Gastroesophageal sphincter (tissue), 4 donors: ENCODE measurements around the gene CHKB. TPM values are rescaled to one million over a fixed set of nuclear protein-coding genes. Genes with fewer than 3 reads are reported as not detected.

ENCODE experiments used
- ATAC-seq: fragments of 150-250 bp; one replicate; pipeline ENCODE4 v1.9.1; 2016; ENCODE audit warnings: mild to moderate bottlenecking, moderate library complexity
- H3K27ac ChIP-seq, 4 donors: fragments of 200-600 bp; sonication (generic) in 3 of 4; 1 replicate in 3 of 4; 2 replicates in 1 of 4; pipeline ENCODE4 v1.5.1; 2016 to 2019
- H3K27me3 ChIP-seq: fragments of 200-600 bp; sonication (generic); one replicate; pipeline ENCODE4 v1.5.1; 2019
- H3K36me3 ChIP-seq, 2 donors: fragments of 200-600 bp; sonication (generic); one replicate each; pipeline ENCODE4 v1.5.1; 2019; ENCODE audit warnings: control low read depth in 1 of 2
- H3K4me1 ChIP-seq, 3 donors: fragments of 200-600 bp; sonication (generic); 1 replicate in 2 of 3; 2 replicates in 1 of 3; pipeline ENCODE4 v1.5.1; 2016 to 2019; ENCODE audit warnings: control low read depth in 2 of 3
- H3K4me3 ChIP-seq, 2 donors: fragments of 200-600 bp; sonication (generic); one replicate each; pipeline ENCODE4 v1.5.1; 2019; ENCODE audit warnings: mild to moderate bottlenecking in 1 of 2, moderate library complexity in 1 of 2
- H3K9me3 ChIP-seq, 3 donors: fragments of 200-600 bp; sonication (generic); one replicate each; pipeline ENCODE4 v1.5.1; 2017 to 2019; ENCODE audit warnings: control low read depth in 2 of 3
- EP300 ChIP-seq: sonication (generic); formaldehyde crosslinking; IDR thresholded peaks from one replicate; pipeline ENCODE4 v1.6.1; 2017; ENCODE audit warnings: antibody characterized with exemption, mild to moderate bottlenecking
- POLR2A ChIP-seq, 2 donors: fragments of 450-650 bp; IDR thresholded peaks; one replicate each; pipeline ENCODE4 v1.6.1; 2017; ENCODE audit warnings: antibody characterized with exemption in 2 of 2, mild to moderate bottlenecking in 2 of 2, moderate library complexity in 1 of 2
- POLR2AphosphoS5 ChIP-seq: sonication (generic); formaldehyde crosslinking; IDR thresholded peaks from one replicate; pipeline ENCODE4 v1.6.1; 2017; ENCODE audit warnings: antibody characterized with exemption
- WGBS, 2 donors: methylation state at CpG; one replicate each; pipeline ENCODE4 v1.1.5; 2018; ENCODE audit warnings: low coverage in 1 of 2; 5-methylcytosine and 5-hydroxymethylcytosine counted together
- total RNA-seq, 4 donors: library from RNA; depleted of rRNA; stranded (reverse); fragments of >200 nt; gene quantifications; one replicate each; pipeline ENCODE4 v1.1.0, GENCODE V29; 2016
- TF ChIP-seq, protein P1 (sequence below), 4 experiments: fragments of 200-600 bp in 2 of 4; fragments of 450-650 bp in 2 of 4; sonication (generic) in 1 of 4; IDR thresholded peaks; one replicate each; pipeline ENCODE4 v1.5.1; 2017 to 2019; ENCODE audit warnings: antibody characterized with exemption in 4 of 4, mild to moderate bottlenecking in 2 of 4, moderate library complexity in 2 of 4

CHKB gene
- total RNA-seq, 4 donors from 2014 or later, result 16.6 to 39.8 (median 33.1) TPM

DNA sequence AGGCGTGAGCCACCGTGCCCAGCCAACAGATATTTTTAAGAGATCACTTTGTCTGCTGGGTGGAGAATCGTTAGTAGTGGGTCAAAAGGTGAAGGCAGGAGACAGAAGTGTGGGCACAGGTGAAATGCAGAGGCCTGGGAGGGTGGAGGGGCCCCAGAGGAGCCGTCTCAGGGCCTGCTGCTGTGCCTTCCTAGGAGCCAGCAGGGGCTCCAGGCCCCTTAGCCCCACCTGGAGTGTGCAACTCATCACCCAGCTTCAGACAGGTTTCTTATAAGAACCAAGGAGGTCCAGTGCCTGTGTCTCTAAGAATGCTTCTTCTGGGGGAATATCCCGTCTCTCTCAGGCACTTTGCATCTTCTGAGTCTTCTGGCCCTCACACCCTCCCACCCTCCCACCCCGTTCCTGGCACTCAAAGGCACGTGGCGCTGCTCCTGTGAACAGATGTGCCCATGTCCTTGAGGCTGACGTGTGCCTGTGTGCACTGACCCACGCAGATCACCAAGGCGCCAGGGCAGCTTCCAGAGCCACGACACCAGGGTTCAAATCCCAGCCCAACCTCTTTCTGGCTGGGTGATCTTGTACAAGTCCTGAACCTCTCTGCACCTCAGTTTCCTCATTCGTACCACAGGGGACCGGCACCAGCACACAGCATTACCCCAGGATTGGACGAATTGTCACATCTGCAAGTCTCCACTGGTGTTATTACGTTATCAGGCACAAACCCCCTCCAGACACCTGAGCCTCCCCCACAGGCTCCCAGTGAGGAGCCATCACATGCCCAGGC, 41.9 kb upstream of the CHKB start:
- Histone ChIP-seq H3K27me3 (peaks cover 27% of the 10 kb centered on the region), H3K9me3 (no peaks in the 10 kb centered on the region), H3K36me3 (peaks cover 0 to 25% of the 10 kb centered on the region in 2 donors), H3K4me1 (peaks cover 0 to 53% (median 18%) of the 10 kb centered on the region in 3 donors), H3K27ac (no peak overlapping the region), H3K4me3 (no peak overlapping the region)
- TF ChIP-seq EP300, result no peak
- no peak for TF ChIP-seq POLR2AphosphoS5
- TF ChIP-seq, protein P1, sequence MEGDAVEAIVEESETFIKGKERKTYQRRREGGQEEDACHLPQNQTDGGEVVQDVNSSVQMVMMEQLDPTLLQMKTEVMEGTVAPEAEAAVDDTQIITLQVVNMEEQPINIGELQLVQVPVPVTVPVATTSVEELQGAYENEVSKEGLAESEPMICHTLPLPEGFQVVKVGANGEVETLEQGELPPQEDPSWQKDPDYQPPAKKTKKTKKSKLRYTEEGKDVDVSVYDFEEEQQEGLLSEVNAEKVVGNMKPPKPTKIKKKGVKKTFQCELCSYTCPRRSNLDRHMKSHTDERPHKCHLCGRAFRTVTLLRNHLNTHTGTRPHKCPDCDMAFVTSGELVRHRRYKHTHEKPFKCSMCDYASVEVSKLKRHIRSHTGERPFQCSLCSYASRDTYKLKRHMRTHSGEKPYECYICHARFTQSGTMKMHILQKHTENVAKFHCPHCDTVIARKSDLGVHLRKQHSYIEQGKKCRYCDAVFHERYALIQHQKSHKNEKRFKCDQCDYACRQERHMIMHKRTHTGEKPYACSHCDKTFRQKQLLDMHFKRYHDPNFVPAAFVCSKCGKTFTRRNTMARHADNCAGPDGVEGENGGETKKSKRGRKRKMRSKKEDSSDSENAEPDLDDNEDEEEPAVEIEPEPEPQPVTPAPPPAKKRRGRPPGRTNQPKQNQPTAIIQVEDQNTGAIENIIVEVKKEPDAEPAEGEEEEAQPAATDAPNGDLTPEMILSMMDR (IDR thresholded peaks at IDR 0.05), result no peak
- no peak for TF ChIP-seq POLR2A (IDR thresholded peaks at IDR 0.05)
- 38% methylated on average over 3 of the region's 16 CpGs; no CpG with 5 or more reads in 1 of the 2 donors for WGBS, 2 donors
- ATAC-seq, result no peak

DNA sequence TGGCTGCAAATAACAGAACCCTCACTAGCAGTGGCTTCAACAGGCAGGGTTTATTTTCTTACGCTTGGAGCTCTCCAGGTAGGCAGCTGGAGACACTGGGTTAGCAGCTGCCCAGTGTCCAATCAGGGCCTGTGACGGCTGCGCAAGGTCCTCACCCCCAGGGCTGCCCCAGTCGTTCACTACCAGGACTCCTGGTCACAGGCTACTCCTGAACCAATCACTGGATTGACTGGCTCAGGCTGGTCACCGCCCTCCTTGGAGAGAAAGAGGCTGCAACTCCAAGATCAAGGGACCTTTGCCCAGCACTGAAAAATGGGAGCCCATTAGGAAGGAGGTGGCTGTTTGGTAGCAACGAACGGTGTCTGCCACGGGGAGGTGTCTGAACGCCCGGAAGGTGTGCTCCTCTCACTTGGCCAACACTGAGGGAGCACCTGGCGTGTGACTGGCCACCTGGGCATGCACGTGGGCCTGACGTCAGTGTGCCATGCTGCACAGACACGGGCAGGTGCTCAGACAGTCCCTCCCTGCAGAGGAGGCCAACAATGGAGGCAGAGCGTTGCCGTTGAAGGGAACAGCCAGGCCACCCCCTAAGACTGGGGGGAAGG, 40.2 kb upstream of the CHKB start:
- Histone ChIP-seq H3K4me3 (no peak overlapping the region), H3K9me3 (no peaks in the 10 kb centered on the region), H3K27ac (no peak overlapping the region), H3K36me3 (peaks cover 0 to 25% of the 10 kb centered on the region in 2 donors), H3K4me1 (peaks cover 0 to 44% (median 13%) of the 10 kb centered on the region in 3 donors), H3K27me3 (peaks cover 41% of the 10 kb centered on the region)
- no peak for ATAC-seq
- WGBS, 2 donors, result 77% methylated on average over 3 of the region's 16 CpGs; no CpG with 5 or more reads in 1 of the 2 donors
- no peak for TF ChIP-seq EP300
- no peak for TF ChIP-seq POLR2AphosphoS5
- TF ChIP-seq POLR2A (IDR thresholded peaks at IDR 0.05), result no peak
- TF ChIP-seq, protein P1 (IDR thresholded peaks at IDR 0.05), result no peak

DNA sequence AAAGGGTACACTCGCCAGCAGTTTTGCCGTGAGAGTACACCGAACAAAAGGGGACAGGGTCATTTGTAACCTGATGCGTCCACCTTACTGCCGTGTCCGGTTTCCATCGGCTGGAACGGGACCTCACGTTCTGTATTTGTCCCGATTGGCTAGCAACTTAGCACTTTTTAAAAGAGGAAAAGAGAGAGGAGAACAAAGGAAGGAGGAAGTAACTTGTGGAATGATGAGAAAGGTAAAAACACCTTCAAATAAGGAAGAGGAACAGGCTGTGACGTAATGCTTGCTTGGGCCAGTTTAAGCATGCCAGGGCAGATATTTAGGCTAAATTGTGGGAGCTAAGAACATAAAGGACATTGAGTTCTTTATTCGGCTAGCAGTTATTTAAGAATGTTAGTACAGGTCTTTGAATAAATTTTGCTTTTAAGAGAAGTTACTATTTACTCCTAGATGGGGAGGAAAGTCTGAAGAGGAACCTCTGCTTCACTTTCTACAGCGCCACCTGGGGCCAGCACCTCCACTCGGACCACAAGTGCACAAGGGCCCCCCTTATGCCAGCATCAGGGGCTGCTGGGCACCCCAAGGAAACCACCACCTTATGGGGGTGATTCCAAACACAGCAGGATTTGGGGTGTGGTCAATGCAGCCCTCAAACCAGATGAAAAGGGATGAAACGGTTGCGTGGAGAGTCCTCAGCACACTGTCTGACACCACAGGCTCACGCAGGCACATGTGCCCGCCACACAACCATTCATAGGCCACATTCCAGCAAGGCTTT, 39.5 kb upstream of the CHKB start:
- peaks cover 43% of the 10 kb centered on the region for H3K27me3 ChIP-seq
- no peak overlapping the region for H3K27ac ChIP-seq
- peaks cover 0 to 38% (median 9%) of the 10 kb centered on the region in 3 donors for H3K4me1 ChIP-seq
- 20 to 37% methylated on average over 14 to 17 of the region's 18 CpGs for WGBS, 2 donors
- H3K36me3 ChIP-seq, result peaks cover 0 to 25% of the 10 kb centered on the region in 2 donors
- no peak for ATAC-seq
- H3K4me3 ChIP-seq, result no peak overlapping the region
- TF ChIP-seq, protein P1 (IDR thresholded peaks at IDR 0.05), result no peak
- TF ChIP-seq POLR2A (IDR thresholded peaks at IDR 0.05) (no peak), EP300 (no peak), POLR2AphosphoS5 (no peak)
- no peaks in the 10 kb centered on the region for H3K9me3 ChIP-seq

DNA sequence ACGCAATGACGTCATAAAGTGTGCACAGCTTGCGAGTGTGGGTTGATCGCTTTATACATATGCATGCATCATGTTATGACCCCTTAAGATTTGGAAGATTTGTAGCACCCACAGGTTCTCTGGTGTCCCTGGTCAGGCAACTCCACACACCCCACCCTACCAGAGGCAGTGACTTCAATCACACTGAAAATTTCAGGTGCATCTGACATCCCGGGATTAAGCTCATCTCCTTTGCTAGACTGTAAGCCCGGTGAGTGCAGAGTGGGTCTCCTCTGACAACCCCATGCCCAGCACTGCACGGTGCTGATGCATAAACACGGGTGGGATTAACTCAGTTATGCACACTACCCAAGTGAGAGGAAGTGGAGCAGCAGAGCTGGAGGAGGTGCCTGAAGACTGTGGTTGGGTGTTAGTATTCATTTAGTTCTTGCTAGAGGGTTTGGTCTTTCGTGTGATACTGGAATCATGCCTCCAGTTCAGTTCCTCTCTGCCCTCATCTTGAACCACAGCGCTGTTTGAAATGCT, 38.8 kb upstream of the CHKB start:
- Histone ChIP-seq H3K9me3 (no peaks in the 10 kb centered on the region), H3K4me3 (peak overlapping the region in 1 of 2 donors; percentile 6), H3K4me1 (peaks cover 0 to 30% (median 4%) of the 10 kb centered on the region in 3 donors), H3K27me3 (peaks cover 45% of the 10 kb centered on the region), H3K27ac (no peak overlapping the region), H3K36me3 (peaks cover 0 to 22% of the 10 kb centered on the region in 2 donors)
- ATAC-seq, result no peak
- 39 to 43% methylated on average over 6 to 9 of the region's 10 CpGs for whole genome bisulfite sequencing, 2 donors
- no peak for TF ChIP-seq POLR2AphosphoS5
- TF ChIP-seq, protein P1 (IDR thresholded peaks at IDR 0.05), result no peak
